Activated T-cell treated with anti-CD3 and anti-CD28 coated beads, Interleukin-2, amount 50 U/mL, for 72 hours (primary cell): ENCODE results near the gene OR4D11. TPM values are rescaled to one million over a fixed set of nuclear protein-coding genes. Genes with fewer than 3 reads are reported as not detected.
"Not testable (repeated sequence)": the region's sequence is repeated elsewhere in the genome, so short reads cannot be mapped to it uniquely, and the experiment has no call there.

Source experiments
- ATAC-seq, 2 donors: fragments of 150-1000 bp; cut with Tn5 transposase; replicated peaks in 1 of 2; 2 replicates each; pipeline ENCODE4 v1.10.0; 2021; ENCODE audit warnings: moderate library complexity in 2 of 2, mild to moderate bottlenecking in 1 of 2
- DNase-seq, 2 donors: peaks; one replicate each; pipeline ENCODE4 v3.0.0; 2021 to 2022; ENCODE audit warnings: mixed read lengths in 1 of 2
- H3K27ac Mint-ChIP-seq: one replicate; pipeline ENCODE4 v1.8.0; 2022; ENCODE audit warnings: mild to moderate bottlenecking, moderate library complexity, mixed read lengths
- H3K27me3 Mint-ChIP-seq: one replicate; pipeline ENCODE4 v1.8.0; 2022; ENCODE audit warnings: low read depth, mixed read lengths
- H3K36me3 Mint-ChIP-seq, 2 donors: one replicate each; pipeline ENCODE4 v1.8.0; 2022; ENCODE audit warnings: mixed read lengths in 2 of 2, mild to moderate bottlenecking in 1 of 2; ENCODE audit not compliant: insufficient read depth in 2 of 2
- H3K4me1 Mint-ChIP-seq: one replicate; pipeline ENCODE4 v1.8.0; 2022; ENCODE audit warnings: low read depth, mixed read lengths
- H3K4me3 Mint-ChIP-seq, 2 donors: one replicate each; pipeline ENCODE4 v1.8.0; 2022; ENCODE audit warnings: mild to moderate bottlenecking in 2 of 2, mixed read lengths in 2 of 2, moderate library complexity in 2 of 2
- H3K9me3 Mint-ChIP-seq, 2 donors: one replicate each; pipeline ENCODE4 v1.8.0; 2022; ENCODE audit warnings: mixed read lengths in 2 of 2
- total RNA-seq, 2 donors: library from RNA; stranded (reverse); gene quantifications; one replicate each; pipeline ENCODE4 v1.2.3, GENCODE V29; 2022

Gene OR4D11
- not detected for total RNA-seq

DNA sequence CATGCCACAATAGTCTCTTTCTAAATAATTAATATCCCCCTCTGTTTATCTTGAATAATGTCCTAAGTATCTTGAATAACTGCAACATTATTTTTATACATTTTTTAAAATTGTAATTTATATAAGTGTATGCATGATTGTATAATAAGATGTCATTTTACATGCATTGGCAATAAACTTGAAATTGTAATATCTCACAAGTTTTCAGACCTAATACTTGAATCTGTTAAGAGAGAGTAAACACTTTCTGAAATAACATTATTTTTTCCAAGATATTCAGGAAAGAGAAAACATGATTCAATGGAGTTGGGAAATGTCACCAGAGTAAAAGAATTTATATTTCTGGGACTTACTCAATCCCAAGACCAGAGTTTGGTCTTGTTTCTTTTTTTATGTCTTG, at the start of gene OR4D11:
TSS of gene OR4D11 (plus strand) at position 301 of the 400 bp plus-strand sequence. CDS start at position 301, 0 bp downstream.
- H3K27ac Mint-ChIP-seq: no peak within 1 kb of the TSS
- DNase-seq: no peak
- H3K36me3 Mint-ChIP-seq: no peaks in the 10 kb centered on the region
- no peak for ATAC-seq
- peaks cover 3% of the 10 kb centered on the region for H3K27me3 Mint-ChIP-seq
- peaks cover 0 to 2% of the 10 kb centered on the region in 2 donors for H3K9me3 Mint-ChIP-seq
- H3K4me3 Mint-ChIP-seq: no peak within 1 kb of the TSS
- peaks cover 16% of the 10 kb centered on the region for H3K4me1 Mint-ChIP-seq

DNA sequence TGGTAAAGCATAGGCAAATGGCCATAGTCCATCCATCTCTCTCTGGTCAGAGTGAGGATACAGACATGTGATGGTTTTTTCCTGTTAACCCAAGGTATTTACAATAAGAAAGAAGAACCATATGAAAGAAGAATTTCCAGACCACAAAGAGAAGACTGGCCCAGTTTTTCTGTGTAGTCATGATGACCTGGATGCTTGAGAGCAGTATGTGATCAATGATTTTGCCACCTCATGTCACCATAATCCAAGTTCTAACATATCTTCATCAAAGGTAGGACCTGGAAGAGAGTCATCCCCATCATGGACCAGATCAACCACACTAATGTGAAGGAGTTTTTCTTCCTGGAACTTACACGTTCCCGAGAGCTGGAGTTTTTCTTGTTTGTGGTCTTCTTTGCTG, 46.7 kb upstream of the OR4D11 start, which contains the start of gene OR4D6:
TSS of gene OR4D6 (plus strand) at position 301 of the 400 bp plus-strand sequence. CDS start at position 301, 0 bp downstream.
- H3K9me3 Mint-ChIP-seq: no peaks in the 10 kb centered on the region
- ATAC-seq (no peak), DNase-seq (no peak)
- no peaks in the 10 kb centered on the region for H3K4me1 Mint-ChIP-seq
- H3K27ac Mint-ChIP-seq: no peak within 1 kb of the TSS
- H3K4me3 Mint-ChIP-seq: no peak within 1 kb of the TSS
- H3K36me3 Mint-ChIP-seq: no peaks in the 10 kb centered on the region
- peaks cover 10% of the 10 kb centered on the region for H3K27me3 Mint-ChIP-seq

DNA sequence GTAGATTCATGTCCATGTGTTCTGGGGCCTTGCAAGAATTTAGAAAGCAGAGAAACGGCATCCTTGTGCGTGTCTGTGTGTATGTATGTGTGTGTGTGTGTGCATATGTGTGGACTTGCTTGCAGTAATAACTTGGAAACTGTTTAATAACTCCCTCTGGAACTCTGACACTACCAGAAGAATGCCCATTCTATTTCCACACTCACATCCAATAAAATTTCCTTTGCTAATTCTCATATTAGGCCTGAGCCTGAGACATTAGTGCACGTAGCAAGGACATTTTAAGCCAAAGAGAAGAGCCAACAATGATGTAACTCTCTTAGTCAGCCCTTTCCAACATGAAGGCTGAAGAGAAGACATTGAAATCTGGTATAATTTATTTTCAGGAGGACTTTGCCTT, 43.5 kb upstream of the OR4D11 start:
- no peak overlapping the region for H3K4me3 Mint-ChIP-seq
- no peaks in the 10 kb centered on the region for H3K4me1 Mint-ChIP-seq
- H3K27me3 Mint-ChIP-seq: peaks cover 29% of the 10 kb centered on the region
- H3K9me3 Mint-ChIP-seq: no peaks in the 10 kb centered on the region
- ATAC-seq (no peak), DNase-seq (no peak)
- H3K27ac Mint-ChIP-seq: no peak overlapping the region
- no peaks in the 10 kb centered on the region for H3K36me3 Mint-ChIP-seq

DNA sequence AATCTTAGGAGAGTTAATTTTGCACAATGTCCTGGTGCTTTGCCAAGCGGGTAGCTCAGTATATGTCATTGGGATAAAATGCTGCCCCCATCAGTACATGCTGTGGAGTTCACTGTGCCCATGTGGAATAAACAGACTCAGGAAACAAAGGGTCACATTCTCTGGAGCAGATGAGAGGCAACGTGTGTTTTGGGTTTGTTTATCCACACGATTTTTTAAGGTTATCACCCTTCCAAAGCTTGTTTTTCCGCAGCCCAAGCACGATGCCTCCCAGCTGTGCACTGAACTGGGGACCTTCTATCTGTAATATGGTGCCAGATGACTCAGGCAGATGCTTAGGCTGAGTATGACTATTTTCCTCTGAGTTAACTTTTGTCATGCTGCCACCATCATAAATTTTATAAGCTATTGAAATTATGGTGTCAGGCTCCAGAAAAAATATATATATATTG, 40.2 kb upstream of the OR4D11 start:
- ATAC-seq (no peak), DNase-seq (no peak)
- Mint-ChIP-seq H3K27me3 (peaks cover 20% of the 10 kb centered on the region), H3K9me3 (no peaks in the 10 kb centered on the region), H3K4me1 (no peaks in the 10 kb centered on the region), H3K27ac (no peak overlapping the region), H3K36me3 (no peaks in the 10 kb centered on the region), H3K4me3 (no peak overlapping the region)

DNA sequence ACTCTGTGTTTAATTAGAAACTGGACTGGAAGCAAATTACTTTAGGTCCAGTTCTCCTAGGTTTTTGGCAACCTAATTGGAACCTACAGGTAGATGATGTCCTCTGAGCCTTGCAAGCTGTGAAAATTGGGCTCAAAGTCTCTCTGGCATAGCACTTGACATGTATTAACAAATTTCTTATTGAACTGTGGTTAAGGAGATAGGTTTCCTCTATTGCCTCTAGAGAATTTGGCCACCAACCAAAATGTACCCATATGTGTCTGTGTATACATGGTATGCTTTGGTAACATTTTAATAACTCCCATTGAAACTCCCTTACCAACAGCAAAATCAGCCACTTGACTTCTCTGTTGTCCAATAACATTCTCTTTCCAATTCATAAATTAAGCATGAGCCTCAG, 30.4 kb upstream of the OR4D11 start, which contains the start of gene OR4D10:
TSS of gene OR4D10 (plus strand) at position 301 of the 400 bp plus-strand sequence. CDS start 4,115 bp downstream, outside the sequence.
- Mint-ChIP-seq H3K4me1 (no peaks in the 10 kb centered on the region), H3K27ac (no peak within 1 kb of the TSS), H3K27me3 (peaks cover 21% of the 10 kb centered on the region), H3K9me3 (no peaks in the 10 kb centered on the region), H3K4me3 (no peak within 1 kb of the TSS), H3K36me3 (no peaks in the 10 kb centered on the region)
- ATAC-seq (no peak), DNase-seq (no peak)

DNA sequence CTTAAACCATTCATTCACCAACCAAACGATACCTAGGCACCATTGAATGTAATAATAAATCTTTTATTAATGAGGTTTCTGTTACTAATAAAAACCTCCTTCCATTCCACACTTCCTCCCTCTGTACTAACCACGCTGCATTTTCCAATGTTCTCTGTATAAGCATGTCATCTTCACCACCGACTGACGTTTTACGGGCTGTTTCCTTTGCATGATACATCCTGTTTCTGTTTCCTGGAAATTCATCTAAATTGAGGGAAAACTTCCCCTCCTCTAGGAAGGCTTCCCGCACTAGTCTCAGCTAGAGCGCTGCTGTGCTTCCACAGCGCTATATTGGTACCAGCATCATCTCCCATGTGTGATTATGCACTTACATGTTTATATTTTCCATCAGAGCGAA, 28.2 kb upstream of the OR4D11 start:
- ATAC-seq (no peak), DNase-seq (no peak)
- Mint-ChIP-seq H3K27ac (no peak overlapping the region), H3K4me1 (no peaks in the 10 kb centered on the region), H3K4me3 (no peak overlapping the region), H3K36me3 (no peaks in the 10 kb centered on the region), H3K9me3 (no peaks in the 10 kb centered on the region), H3K27me3 (peaks cover 25% of the 10 kb centered on the region)

DNA sequence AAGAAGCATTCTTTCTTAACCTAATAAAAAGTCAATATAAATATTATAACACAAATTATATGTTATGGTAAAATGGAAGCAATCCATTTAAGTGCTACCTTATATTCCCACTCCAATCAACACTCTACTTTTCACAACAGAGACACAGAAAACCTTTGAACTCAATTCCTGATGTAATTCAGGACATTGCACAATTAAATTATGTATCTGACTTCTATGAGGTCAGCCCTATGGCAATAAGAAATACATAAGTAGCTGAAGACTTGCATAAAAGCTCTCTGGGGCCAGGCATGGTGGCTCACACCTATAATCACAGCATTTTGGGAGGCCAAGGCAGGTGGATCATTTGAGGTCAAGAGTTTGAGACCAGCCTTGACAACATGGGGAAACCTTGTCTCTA, 23.5 kb upstream of the OR4D11 start:
- Mint-ChIP-seq H3K27ac (no peak overlapping the region), H3K27me3 (peaks cover 14% of the 10 kb centered on the region), H3K4me3 (no peak overlapping the region), H3K4me1 (no peaks in the 10 kb centered on the region), H3K9me3 (no peaks in the 10 kb centered on the region), H3K36me3 (no peaks in the 10 kb centered on the region)
- DNase-seq (no peak), ATAC-seq (no peak)

DNA sequence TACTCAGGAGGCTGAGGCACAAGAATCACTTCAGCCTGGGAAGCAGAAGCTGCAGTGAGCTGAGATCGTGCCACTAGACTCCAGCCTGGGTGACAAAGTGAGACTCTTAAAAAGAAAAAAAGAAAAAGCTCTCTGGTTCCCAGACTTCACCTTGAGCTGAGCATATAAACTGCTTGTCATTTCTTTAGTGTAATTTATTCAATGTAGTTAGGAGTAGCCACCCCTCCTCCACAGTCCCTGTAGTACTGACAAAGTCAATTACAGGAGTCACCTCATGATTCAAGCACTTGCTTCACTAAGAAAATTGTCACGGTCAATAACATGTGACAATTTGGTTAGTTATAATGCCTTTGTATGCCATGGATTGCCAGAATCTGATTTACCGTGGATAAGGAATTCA, 23.0 kb upstream of the OR4D11 start:
- no peaks in the 10 kb centered on the region for H3K9me3 Mint-ChIP-seq
- no peaks in the 10 kb centered on the region for H3K4me1 Mint-ChIP-seq
- no peak overlapping the region for H3K27ac Mint-ChIP-seq
- ATAC-seq (no peak), DNase-seq (no peak)
- no peaks in the 10 kb centered on the region for H3K36me3 Mint-ChIP-seq
- no peak overlapping the region for H3K4me3 Mint-ChIP-seq
- peaks cover 12% of the 10 kb centered on the region for H3K27me3 Mint-ChIP-seq

DNA sequence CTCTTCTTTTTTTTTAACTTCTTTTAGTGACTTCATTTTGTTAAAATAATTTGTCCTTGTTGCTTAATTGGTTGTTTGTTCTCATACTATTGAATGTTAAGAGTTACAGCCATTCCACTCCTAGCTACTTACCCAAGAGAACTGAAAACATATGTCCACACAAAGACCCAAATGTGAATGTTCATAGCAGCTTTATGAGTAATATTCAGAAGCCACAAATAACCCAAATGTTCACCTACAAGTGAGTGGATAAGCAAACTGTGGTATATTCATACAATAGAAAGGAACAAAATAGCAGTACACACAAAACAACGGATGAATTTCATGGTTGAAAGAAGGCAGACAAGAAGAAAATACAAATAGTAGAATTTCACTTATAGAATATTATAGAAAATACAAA, 1.4 kb upstream of the OR4D11 start:
- Mint-ChIP-seq H3K27ac (no peak overlapping the region), H3K36me3 (no peaks in the 10 kb centered on the region), H3K4me3 (peak overlapping the region in 1 of 2 donors; percentile 42), H3K9me3 (peaks cover 0 to 2% of the 10 kb centered on the region in 2 donors), H3K4me1 (peaks cover 16% of the 10 kb centered on the region), H3K27me3 (peaks cover 7% of the 10 kb centered on the region)
- ATAC-seq: peak; percentile 44 to 50
- no peak for DNase-seq

DNA sequence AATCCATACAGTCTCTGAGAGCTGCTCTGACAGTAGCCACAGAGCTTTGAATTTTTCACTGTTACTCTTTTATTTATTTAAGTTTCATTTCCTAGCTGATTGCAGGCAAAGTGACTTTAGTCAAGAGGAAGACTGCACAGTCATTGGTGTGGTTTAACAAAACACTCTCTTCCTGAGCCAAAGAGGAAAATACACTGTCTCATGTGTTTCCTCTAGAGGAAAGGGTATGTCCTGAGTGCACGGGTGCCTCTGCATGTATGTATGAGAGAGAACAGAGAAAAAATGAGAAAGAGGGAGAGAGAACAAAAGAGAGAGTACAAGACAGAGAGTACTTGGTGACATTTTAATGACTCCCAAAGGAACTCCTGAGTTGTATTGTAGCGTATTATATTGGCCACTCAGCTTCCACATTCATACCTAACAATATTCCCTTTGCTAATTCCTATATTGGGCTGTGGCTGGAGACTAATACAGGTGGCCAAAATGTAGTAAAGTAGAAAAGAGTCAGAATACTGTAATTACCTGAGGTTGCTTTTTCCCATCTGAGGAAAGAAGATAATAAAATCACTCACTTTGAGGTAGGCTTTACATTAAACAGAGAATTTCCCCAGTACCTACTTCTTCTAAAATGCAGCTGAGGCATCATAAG, 7.7 kb downstream of the OR4D11 start, which contains the start of gene OR4D9:
TSS of gene OR4D9 (plus strand) at position 599 of the 649 bp plus-strand sequence. CDS start 3,374 bp downstream, outside the sequence.
- ATAC-seq: peak in 1 of 2 donors; percentile 43
- Mint-ChIP-seq H3K27me3 (no peaks in the 10 kb centered on the region), H3K36me3 (no peaks in the 10 kb centered on the region), H3K9me3 (no peaks in the 10 kb centered on the region), H3K4me1 (peaks cover 27% of the 10 kb centered on the region), H3K4me3 (peak within 1 kb of the TSS in 1 of 2 donors; percentile 38), H3K27ac (no peak within 1 kb of the TSS)
- no peak for DNase-seq

DNA sequence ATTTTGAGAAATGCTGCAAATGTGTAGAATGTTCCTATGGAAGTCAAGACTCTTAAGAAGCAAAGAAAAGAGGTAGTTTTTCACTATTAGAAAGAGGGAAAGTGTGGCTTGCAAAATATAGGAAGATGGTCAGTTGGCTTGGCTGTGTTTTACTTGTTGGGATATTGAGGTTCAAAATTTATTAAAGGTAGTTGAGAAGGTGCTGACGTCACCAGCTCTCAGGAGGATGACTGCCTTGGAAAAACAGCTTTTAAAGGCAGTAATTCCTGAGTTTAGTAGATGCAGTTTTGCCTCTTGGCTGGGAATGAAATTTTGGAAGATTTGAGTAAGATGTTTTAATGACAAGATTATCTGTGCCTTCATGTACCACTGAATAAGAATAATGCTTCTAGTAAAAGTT, 8.3 kb downstream of the OR4D11 start:
- ATAC-seq: no peak
- Mint-ChIP-seq H3K4me1 (peaks cover 27% of the 10 kb centered on the region), H3K27me3 (no peaks in the 10 kb centered on the region), H3K4me3 (no peak overlapping the region), H3K27ac (no peak overlapping the region), H3K9me3 (no peaks in the 10 kb centered on the region), H3K36me3 (no peaks in the 10 kb centered on the region)
- DNase-seq: no peak

DNA sequence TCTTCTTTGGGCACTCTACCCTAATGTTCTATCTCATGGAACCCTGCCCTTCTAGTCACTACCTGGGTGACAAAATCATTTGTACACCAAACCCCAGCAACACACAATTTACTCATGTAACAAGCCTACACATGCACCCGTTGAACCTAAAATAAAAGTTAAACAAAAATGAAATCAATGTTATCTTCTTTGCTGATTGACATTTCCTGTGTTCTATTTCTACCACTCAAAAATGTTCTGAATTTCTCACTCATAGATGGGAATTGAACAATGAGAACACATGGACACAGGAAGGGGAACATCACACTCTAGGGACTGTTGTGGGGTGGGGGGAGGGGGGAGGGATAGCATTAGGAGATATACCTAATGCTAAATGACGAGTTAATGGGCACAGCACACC, 16.8 kb downstream of the OR4D11 start:
- H3K27ac Mint-ChIP-seq, H3K27me3 Mint-ChIP-seq, H3K9me3 Mint-ChIP-seq, DNase-seq, H3K4me3 Mint-ChIP-seq, H3K4me1 Mint-ChIP-seq, H3K36me3 Mint-ChIP-seq, ATAC-seq: not testable (repeated sequence)

DNA sequence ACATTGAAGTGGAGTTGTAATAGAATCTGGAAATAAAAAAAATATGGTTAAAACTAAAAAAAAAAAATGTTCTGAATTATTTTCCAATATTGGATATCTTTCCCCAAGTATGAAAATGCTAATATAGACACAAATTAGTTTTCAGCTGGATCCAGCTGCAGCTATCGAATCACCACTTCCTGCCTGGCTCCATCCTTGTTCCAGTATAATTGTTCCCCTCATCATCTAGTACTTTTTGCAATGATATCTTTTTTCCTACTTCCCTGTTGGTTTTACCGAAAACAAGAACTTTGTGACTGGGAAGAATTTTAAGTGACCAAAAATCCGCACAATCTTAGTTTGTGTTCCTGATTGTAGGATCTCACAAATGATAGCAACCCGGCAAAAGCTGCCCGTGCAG, 17.4 kb downstream of the OR4D11 start:
- Mint-ChIP-seq H3K4me1 (no peaks in the 10 kb centered on the region), H3K27me3 (no peaks in the 10 kb centered on the region), H3K27ac (no peak overlapping the region), H3K36me3 (no peaks in the 10 kb centered on the region), H3K9me3 (no peaks in the 10 kb centered on the region), H3K4me3 (no peak overlapping the region)
- no peak for ATAC-seq
- DNase-seq: no peak

DNA sequence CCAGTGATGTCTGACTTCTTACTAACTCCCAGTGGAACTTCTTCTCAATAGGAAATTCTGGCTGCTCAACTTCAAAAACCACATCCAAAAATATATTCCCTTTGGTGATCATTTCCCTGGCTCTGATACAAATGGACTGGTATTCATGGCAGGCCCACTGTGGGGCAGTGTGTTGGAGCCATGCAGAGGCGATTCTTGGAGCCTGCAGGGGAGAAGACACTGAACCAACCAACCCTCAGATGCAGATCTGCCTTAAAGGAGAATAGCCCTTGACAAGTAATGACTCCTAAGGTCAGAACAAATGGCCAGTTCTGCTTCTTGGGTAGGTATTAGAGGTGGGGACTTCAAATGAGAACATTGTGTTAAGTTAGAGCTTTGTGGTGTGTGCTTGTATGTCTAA, 20.2 kb downstream of the OR4D11 start:
- no peak for DNase-seq
- Mint-ChIP-seq H3K4me3 (no peak overlapping the region), H3K36me3 (no peaks in the 10 kb centered on the region), H3K9me3 (no peaks in the 10 kb centered on the region), H3K27me3 (no peaks in the 10 kb centered on the region), H3K27ac (no peak overlapping the region), H3K4me1 (no peaks in the 10 kb centered on the region)
- no peak for ATAC-seq
